Activated naive CD4-positive, alpha-beta T cell treated with anti-CD3 and anti-CD28 coated beads, Interleukin-2, amount 50 U/mL, for 72 hours (primary cell): ENCODE measurements around the gene LAMA3. TPM values are rescaled to one million over a fixed set of nuclear protein-coding genes. Genes with fewer than 3 reads are reported as not detected.

Experiments used
- ATAC-seq, 2 donors: fragments of 150-1000 bp; cut with Tn5 transposase; 2 replicates each; pipeline ENCODE4 v1.10.0; 2021; ENCODE audit warnings: mild to moderate bottlenecking in 2 of 2, moderate library complexity in 2 of 2
- DNase-seq, 2 donors: peaks; one replicate each; pipeline ENCODE4 v3.0.0; 2021 to 2022; ENCODE audit warnings: low spot score in 2 of 2
- H3K27ac Mint-ChIP-seq, 2 donors: one replicate each; pipeline ENCODE4 v1.8.0; 2022; ENCODE audit warnings: mild to moderate bottlenecking in 2 of 2, mixed read lengths in 2 of 2
- H3K36me3 Mint-ChIP-seq, 2 donors: one replicate each; pipeline ENCODE4 v1.8.0; 2022; ENCODE audit warnings: mixed read lengths in 2 of 2
- H3K9me3 Mint-ChIP-seq, 2 donors: one replicate each; pipeline ENCODE4 v1.8.0; 2022; ENCODE audit warnings: mixed read lengths in 2 of 2
- total RNA-seq, 2 donors: library from RNA; stranded (reverse); gene quantifications; one replicate each; pipeline ENCODE4 v1.2.3, GENCODE V29; 2022

The LAMA3 gene
- total RNA-seq, 2 donors from 2014 or later, result 0.07 to 0.16 TPM

DNA sequence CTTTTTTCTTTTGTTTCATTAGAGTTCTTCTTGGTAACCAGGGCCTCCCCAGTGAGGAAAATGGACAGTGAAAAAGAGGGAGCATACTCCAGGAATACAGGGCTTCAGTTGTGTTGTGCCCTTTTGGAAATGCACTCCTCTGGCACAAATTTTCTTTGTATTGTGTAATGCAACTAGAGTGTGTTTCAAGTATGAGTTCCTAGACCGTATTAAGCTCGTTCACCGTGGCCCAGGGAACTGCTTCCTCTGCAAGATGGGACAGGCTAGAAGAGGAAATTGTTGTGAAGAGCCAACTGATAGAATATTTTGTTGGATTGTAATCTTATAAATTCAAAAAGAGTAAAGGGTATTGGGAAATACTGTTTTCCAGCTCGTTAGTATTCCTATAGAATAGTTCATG lies 188.1 kb downstream of the LAMA3 start:
- ATAC-seq, result no peak
- Mint-ChIP-seq H3K27ac (no peak overlapping the region), H3K36me3 (no peaks in the 10 kb centered on the region), H3K9me3 (no peaks in the 10 kb centered on the region)
- no peak for DNase-seq

DNA sequence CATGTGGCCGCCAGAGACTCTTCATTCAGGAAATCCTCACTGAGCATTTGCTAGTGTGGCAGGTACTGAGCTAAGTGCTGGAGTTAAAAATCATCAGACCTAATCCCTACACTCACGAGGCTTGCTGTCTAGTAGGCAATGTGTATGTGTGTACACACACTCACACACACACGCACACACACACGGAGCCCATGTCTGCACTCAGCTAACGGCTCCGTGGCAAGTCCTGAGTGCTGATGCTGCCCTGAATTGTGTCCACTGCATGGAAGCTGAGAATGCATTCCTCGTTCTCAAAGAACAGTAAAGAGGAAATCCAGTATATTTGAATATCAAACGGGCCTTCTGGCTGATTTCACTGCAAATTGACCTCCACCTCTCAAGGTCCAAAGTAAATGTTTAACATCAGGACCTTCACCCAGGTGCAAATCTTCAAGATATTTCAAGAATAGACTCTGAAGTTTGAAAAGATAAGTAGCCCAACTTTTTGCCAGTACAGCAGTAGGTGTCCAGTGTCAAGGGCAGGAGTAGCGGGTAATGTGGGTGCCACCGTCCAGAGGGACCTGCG lies 189.2 kb downstream of the LAMA3 start:
- Mint-ChIP-seq H3K36me3 (no peaks in the 10 kb centered on the region), H3K27ac (no peak overlapping the region), H3K9me3 (no peaks in the 10 kb centered on the region)
- ATAC-seq, result no peak
- DNase-seq, result no peak

DNA sequence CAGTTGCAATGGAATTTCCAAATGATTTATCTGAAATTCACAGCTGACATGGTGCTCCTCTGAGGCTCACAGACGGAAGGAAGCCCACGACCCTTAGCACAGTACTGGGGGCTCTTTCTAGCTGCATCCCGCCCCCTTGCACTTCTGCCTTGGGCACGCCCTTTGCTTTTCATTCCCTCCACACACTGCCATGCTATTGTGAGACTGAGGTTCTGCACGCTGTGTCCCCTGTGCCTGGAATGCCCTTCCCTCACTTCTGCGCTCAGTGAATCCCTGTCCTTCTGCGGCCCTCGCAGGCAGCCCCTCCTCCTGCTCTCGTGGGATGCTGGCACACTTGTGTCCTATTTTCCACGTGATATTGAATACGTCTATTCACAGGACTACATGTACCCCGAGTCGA lies 189.9 kb downstream of the LAMA3 start:
- H3K27ac Mint-ChIP-seq, result peak overlapping the region in 1 of 2 donors; percentile 63
- H3K36me3 Mint-ChIP-seq, result no peaks in the 10 kb centered on the region
- no peak for DNase-seq
- no peaks in the 10 kb centered on the region for H3K9me3 Mint-ChIP-seq
- ATAC-seq, result no peak

DNA sequence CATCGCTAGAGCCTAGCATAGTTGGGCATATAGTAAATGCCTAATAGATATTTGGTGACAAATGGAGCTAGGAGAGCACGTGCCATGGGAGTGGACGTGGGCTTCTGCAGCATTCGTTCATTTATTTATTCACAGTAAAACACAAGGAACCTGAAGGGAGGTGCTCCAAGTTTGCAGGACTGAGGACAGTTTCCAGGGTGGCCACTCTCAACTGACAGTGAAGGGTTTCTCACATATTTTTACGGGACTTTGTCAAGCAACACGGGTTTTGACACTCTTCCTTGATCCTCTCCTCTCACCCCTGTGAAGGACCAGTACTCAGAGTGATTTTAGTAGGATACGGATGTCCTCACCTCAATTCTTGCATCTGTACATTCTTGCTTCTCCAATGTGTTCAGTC lies 190.3 kb downstream of the LAMA3 start:
- no peaks in the 10 kb centered on the region for H3K36me3 Mint-ChIP-seq
- ATAC-seq, result no peak
- DNase-seq, result no peak
- no peaks in the 10 kb centered on the region for H3K9me3 Mint-ChIP-seq
- H3K27ac Mint-ChIP-seq, result no peak overlapping the region

DNA sequence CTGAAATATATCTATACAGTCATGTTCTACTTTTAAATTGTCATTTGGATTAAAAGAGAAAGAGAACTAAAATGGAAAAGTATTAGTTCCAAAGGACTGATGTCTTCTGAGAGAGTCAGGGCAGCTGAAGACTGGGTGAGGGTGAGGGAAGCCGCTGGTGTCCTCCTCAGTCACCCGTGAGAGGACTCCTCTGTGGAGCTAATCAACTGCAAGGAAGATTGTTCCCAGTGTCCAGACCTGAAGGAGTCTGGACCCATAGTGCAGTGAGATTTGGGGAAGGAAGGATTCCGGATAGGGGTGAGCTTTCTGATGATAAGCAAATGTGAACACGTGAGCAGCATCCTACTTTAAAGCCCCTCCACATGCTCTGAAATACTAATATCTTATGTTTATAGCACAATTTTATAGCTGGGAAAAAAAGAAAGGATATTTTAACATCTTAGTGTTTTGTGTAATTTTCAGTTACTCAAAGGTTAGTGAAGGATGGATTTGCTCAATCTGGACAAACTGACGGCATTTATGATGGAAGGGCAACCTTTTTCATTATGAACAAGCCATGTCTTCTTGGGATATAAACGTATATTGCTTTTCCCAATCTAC lies 190.8 kb downstream of the LAMA3 start:
- no peaks in the 10 kb centered on the region for H3K9me3 Mint-ChIP-seq
- no peak overlapping the region for H3K27ac Mint-ChIP-seq
- no peak for DNase-seq
- no peak for ATAC-seq
- no peaks in the 10 kb centered on the region for H3K36me3 Mint-ChIP-seq

DNA sequence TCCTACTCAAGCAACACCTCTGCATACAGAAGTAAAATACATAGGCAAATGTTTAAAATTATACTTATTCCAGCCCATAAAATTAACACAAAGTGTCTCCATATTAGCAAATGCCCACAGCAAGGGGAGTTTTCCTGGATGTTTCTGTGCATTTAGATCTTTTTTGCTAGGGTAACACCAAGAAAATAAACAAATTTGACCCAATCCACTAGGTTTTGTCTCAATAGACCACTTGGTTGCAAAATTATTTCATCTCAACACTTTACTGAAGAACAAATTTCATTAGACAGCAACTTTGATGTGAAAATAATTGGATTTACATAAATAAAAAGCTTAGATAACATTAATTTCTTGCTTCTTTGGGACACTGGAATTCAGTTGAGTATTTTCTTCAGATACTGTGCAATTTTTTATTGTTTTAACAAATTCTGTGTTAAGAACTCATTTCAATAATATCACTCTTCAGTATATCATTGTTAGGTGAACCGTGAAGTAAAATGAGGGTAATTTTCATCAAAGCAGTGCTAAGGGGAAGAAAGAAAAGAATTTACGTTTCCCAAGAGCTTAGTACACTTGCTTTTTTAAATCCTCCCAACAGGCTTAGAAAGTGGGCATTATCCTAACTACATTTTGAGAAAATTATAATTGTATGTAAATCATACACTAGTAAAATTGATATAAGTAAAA lies 191.8 kb downstream of the LAMA3 start:
- no peaks in the 10 kb centered on the region for H3K9me3 Mint-ChIP-seq
- no peak for ATAC-seq
- H3K27ac Mint-ChIP-seq, result no peak overlapping the region
- DNase-seq, result no peak
- H3K36me3 Mint-ChIP-seq, result no peaks in the 10 kb centered on the region

DNA sequence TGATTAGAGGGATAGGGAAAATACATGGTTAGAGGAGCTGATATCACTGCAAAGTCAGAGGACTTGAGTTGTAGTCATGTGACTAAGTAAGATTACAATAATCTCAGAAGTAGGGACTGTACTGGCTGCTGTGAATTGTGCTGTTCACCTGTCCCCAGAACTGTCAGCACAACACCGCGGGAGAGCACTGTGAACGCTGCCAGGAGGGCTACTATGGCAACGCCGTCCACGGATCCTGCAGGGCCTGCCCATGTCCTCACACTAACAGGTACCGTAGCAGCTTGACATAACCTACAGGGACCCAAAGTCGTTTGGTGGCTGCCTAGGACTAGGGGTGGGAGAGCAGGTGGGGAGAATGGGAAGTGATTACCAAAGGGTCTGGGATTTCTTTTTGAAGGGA lies 192.5 kb downstream of the LAMA3 start:
- no peaks in the 10 kb centered on the region for H3K36me3 Mint-ChIP-seq
- H3K27ac Mint-ChIP-seq, result peak overlapping the region in 1 of 2 donors; percentile 53
- no peak for ATAC-seq

DNA sequence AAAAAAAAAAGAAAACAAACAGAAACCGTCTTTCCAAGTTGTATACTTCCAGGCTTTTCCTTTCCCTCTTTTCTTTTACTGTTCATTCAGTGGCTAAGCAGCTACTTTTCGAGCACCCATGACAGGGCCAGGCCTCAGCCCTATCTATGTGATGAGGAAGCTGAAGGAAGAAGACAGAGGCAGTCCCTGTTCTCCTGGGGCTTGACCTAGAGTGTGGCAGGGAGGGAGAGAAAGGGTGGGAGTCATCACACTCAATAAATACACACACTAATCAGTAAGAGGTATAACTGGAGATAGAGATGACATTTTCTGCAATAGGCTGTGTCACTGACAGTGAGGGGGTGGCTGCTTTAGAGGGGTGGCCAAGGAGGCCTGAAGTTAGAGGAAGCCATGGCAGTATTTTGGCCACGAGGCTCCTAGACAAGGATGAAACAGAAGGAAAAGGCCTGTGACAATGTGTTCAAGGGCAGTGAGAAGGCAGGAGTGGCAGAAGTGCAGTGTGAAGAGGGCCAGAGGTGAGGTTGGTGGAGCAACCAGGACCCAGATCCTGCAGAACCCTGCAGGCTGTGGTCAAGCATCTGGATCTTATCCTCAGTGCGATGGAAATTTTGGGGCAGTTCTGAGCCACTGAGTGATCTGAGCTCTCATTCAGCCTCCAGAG lies 193.5 kb downstream of the LAMA3 start:
- no peaks in the 10 kb centered on the region for H3K9me3 Mint-ChIP-seq
- H3K27ac Mint-ChIP-seq, result no peak overlapping the region
- no peak for ATAC-seq
- no peak for DNase-seq
- no peaks in the 10 kb centered on the region for H3K36me3 Mint-ChIP-seq

More for the DNA sequence above, 192.5 kb downstream of the LAMA3 start:
- H3K9me3 Mint-ChIP-seq, result no peaks in the 10 kb centered on the region
- DNase-seq, result no peak

DNA sequence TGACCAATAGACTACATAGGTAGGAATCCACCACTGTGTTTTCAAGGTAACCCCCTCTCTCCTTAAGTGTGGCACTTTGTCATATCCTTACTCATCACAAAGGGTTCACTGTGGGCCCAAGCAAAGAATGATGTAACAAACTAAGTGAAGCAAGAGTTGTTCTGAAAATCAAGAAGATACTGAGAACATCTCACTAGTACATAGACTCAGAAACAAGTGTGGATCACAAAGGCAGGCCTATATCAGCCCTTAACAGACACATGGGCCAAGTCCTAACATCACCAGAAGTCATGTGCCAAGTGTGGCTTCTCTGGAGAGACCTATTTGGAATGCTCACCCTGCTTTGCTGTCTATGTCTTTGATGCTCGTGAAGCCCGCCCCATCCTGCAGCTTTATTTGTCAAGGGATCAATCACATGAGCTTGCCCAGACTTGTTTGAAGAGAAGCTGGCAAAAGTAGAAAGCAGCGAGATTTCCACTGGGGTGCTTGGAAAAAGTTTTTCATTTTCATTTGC lies 194.1 kb downstream of the LAMA3 start:
- peak; percentile 32 to 58 for ATAC-seq
- DNase-seq, result no peak
- H3K27ac Mint-ChIP-seq, result no peak overlapping the region

DNA sequence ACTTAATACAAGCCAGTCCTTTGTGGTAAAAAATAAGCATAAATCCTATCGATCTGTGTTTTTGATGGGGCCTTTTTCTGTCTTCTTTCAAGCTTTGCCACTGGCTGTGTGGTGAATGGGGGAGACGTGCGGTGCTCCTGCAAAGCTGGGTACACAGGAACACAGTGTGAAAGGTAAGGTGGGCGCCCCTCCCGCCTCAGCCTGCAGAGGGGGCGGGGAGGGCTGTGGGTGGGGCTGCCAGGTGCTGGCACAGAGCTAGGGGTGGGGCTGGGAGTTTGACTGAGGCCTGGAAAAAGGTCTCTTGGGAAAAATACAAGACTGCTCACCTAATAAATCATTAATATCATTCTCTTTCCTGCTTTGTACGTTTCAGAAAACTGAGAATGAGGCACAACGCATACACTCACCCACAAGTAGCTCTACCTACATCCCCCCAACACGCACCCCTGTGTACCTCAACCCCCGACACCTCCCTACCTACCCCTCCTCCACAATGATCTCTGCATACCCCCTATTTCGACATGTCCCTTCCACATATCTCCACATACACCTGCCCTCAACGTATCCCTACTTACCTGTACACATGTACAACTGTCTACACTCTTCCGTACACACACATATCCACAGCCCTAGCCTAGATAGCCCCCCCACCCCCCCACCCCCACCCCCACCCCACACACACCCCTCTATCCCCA lies 195.6 kb downstream of the LAMA3 start:
- DNase-seq (no peak), ATAC-seq (no peak)
- Mint-ChIP-seq H3K36me3 (no peaks in the 10 kb centered on the region), H3K9me3 (no peaks in the 10 kb centered on the region), H3K27ac (peak overlapping the region in 1 of 2 donors; percentile 20)

More for the DNA sequence above, 194.1 kb downstream of the LAMA3 start:
- Mint-ChIP-seq H3K9me3 (no peaks in the 10 kb centered on the region), H3K36me3 (no peaks in the 10 kb centered on the region)

DNA sequence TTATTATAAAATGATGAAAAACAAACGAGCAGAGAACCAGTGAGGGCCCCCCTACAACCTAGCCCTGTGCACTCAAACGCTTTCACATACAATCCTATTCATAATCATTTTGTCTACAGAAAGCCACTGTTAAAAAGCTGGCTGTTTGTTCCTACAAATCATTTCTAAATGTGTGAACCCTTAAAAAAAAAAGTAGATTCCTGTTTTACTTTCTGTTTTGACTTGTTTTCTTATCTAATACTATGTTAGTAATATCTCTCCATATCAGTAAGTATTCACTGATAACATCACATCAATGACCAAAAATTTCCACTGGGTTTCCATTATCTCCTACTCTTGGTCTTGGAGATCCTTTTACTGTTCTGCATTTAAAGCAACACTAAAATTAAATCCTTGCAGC lies 196.5 kb downstream of the LAMA3 start:
- ATAC-seq (peak in 1 of 2 donors; percentile 38), DNase-seq (no peak)
- Mint-ChIP-seq H3K27ac (no peak overlapping the region), H3K9me3 (no peaks in the 10 kb centered on the region), H3K36me3 (no peaks in the 10 kb centered on the region)

DNA sequence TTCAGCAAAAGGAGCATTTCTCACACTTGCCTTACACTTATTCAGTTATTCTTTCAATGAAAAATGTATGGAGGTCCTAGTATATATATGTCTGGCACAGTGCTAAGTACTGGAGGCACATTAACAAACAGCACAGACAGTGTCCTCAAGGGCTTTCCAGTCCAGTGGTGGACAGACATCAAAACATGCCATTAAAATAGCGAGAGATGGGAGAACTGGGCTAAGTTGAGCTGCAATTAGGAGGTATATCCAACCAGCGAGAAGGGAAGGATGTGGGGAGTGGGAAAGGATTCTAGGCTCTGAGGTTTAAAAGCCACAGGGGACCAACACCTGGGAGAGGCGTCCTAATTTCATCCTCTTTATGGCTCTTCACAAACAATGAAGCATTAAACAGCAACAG lies 197.8 kb downstream of the LAMA3 start:
- Mint-ChIP-seq H3K36me3 (no peaks in the 10 kb centered on the region), H3K9me3 (no peaks in the 10 kb centered on the region), H3K27ac (no peak overlapping the region)
- ATAC-seq, result no peak
- no peak for DNase-seq

DNA sequence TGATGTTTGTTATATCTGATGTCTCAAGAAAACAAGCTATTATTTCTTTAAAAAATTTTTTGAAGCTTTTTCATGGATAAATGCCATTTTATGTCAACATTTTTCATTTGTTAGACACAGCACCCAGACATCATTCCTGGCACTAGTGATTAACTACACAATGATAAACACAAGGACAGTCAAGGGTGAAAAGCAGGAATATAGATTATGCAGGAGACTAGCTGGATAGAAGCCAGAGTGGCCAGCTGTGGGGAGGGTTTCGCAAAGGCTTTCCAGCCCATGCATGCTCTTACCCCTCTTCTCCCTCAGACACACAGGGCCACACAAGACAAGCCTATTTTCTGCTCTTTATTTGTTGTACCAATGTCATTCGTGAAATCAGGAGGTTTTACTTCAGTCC lies 198.2 kb downstream of the LAMA3 start:
- Mint-ChIP-seq H3K9me3 (no peaks in the 10 kb centered on the region), H3K36me3 (no peaks in the 10 kb centered on the region), H3K27ac (no peak overlapping the region)
- DNase-seq, result no peak
- no peak for ATAC-seq

DNA sequence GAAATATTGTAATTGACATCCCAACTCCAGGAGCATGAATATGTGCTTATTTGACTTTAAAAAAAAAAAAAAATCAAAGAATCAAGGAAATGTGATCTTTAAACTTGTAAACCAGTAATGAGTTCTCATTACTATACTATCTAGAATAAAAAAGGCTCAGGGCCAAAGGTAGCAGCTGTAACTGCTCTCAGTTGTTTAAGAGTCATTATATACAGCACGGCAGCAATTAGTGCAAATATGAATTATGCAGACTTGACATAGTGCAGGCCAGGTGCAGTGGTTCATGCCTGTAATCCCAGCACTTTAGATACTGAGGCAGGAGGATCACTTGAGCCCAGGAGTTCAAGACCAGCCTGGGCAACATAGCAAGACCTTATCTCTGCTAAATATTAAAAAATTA lies 199.6 kb downstream of the LAMA3 start:
- ATAC-seq, result no peak
- H3K27ac Mint-ChIP-seq, result no peak overlapping the region
- no peaks in the 10 kb centered on the region for H3K9me3 Mint-ChIP-seq
- H3K36me3 Mint-ChIP-seq, result no peaks in the 10 kb centered on the region
- no peak for DNase-seq

DNA sequence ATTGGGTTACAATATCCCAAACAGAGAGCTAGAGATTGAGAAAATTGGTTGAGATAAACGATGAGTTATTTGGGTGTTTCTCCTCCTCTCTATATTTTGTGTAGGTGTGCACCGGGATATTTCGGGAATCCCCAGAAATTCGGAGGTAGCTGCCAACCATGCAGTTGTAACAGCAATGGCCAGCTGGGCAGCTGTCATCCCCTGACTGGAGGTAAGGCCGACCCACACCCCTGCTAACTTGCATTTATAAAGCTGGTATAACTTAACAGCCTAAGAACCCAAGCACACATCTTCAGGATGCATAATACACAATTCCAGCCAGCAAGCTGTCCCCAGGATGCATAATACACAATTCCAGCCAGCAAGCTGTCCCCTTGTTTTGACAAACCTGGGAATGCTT lies 200.7 kb downstream of the LAMA3 start:
- no peak for DNase-seq
- ATAC-seq, result no peak
- H3K27ac Mint-ChIP-seq, result no peak overlapping the region
- no peaks in the 10 kb centered on the region for H3K9me3 Mint-ChIP-seq
- no peaks in the 10 kb centered on the region for H3K36me3 Mint-ChIP-seq

DNA sequence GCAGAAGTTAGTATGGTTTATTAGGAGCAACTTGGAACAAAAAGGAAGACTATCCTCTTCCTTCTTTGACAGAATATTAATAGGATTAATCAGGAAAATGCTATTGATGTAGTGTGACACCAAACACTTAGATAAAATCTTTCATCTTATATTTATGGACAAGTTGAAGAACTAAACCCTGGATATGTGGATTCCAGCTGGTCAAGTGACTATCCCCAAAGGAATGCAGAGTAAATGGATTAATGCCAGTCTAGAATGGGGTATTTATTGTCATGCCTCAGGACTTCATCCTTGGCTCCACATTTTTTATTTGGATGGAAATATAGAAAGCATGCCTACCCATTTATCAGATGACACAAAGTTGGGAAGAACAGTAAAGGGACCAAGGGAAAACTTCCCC lies 201.3 kb downstream of the LAMA3 start:
- no peaks in the 10 kb centered on the region for H3K9me3 Mint-ChIP-seq
- DNase-seq (no peak), ATAC-seq (no peak)
- no peak overlapping the region for H3K27ac Mint-ChIP-seq
- no peaks in the 10 kb centered on the region for H3K36me3 Mint-ChIP-seq

DNA sequence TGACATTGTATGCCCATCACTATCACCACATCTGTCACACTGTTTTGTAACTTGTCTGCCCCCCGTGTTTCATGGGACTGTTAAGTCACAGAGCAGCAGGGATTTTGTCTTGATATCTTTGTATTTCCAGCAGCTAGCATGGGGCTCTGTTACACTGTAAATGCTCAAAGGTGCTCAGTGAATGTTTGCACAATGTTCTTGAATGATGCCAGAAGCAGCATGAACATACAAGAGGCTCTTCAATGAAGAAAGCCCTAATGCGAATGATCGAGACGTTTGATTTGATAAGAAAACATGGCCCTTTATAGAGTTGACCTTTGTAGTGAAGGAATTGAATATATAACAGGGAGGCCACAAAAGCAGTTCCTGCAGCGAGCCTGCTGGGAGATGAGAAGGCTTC lies 204.4 kb downstream of the LAMA3 start:
- no peaks in the 10 kb centered on the region for H3K9me3 Mint-ChIP-seq
- no peaks in the 10 kb centered on the region for H3K36me3 Mint-ChIP-seq
- H3K27ac Mint-ChIP-seq, result no peak overlapping the region
- no peak for ATAC-seq
- DNase-seq, result no peak
